ENCODE measurements around the gene MID1.

MID1 gene

DNA sequence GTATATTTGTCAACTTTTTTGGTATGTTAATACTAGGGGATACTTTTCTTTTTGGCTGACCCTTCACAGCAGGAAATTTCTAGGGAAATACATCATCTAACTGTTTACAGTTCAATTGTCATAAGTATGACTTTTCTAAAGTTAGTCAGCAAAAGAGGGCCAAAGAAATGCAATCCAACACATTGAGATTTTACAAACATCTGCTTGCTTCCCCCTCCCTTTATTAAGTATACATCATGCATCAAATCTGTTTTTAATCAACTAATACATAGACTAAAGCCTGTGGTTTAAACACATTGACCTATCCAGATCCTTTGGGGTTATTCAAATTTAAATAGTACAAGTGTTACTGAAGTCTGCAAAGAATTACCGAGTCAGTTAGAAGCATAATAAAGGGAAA, 93.9 kb downstream of the MID1 start:
- DNase-seq = no peak

DNA sequence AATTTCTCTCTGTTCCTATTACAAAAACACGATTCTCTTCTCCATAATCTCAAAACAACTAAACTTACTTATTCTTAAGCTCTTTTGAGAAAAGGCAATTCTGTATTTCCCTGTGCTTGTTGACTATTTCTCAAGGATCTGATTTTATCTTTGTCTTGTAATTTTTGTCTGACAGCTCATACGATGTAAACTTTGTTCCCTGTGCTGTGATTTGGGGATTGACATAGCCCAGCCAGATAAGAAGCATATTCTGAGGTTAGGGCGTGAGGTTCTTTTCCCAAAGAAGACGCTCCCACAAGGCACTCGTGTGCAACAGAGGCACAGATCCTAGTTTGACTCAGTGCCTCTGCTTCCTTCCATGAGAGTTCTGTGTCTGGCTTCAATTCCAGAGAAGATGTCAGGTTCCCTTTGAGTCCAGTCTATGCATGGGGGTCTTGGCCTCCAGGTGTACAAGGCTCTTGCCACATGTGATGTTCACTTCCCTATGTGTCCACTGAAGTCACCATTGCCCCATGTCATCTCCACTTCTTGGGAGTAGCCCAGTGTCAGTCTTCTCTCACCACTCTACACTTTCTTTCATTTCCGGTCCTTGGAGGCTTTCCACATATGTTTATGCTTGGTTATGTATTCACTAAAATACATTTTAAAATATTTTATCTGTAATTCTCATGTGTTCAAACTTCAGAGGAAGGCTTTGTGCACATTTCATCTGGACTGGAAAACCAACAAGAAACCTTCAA, 94.8 kb downstream of the MID1 start:
- no peak for DNase-seq

DNA sequence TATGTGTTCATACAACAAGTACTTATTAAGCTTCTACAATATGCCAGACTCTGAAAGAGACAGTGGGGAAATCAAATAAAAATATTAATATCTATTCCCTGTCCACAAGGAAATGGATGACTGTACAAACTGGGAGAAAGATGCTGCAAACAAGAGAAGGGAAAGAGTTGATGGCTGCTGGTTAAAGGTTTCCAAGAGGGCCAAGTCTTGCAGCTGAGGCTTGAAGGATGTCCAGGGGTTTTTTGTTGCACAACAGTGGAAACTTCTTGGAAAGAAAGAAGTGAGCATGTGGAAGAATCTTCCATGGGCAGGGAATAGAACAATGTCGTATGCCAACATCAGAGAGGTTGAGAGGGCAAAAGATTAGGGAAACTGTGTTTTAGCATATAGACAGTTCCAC, 95.8 kb downstream of the MID1 start:
- no peak for DNase-seq

DNA sequence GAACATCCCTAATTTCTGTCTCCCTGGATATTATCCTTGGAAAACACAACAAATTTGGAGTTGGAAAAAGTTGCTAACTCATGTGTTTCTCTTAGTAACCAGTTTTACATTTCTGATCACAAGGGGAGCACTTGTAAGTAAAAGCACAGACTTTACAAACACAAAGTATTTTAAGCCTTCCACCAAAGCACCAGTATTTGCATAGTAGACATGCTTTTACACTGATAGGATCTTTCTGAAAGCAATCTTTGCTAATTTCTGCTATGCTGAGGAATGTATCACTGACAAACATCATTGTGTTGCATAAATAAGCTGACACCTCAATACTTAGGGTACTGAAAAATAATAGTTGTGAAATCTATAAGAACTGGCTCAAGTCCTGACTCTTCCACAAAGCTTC, 100.6 kb downstream of the MID1 start:
- no peak for DNase-seq

DNA sequence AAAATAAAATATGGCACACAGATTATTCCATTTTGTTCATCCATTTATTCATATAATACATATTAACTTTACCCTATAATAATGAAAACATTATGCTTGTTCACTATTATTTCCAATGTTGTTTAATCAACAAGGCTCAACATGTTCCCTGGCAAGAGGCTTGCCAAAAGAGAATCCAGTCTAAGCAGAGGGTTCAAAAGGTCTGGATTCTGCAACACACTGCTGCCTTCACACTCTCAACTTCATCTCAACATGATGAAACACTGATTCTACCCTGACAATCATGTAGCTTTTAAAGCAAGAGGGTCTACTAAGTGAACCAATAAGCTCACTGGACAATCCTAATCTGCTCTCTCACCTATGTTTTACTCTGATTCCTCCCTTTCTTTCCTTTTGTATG, 101.1 kb downstream of the MID1 start:
- no peak for DNase-seq

DNA sequence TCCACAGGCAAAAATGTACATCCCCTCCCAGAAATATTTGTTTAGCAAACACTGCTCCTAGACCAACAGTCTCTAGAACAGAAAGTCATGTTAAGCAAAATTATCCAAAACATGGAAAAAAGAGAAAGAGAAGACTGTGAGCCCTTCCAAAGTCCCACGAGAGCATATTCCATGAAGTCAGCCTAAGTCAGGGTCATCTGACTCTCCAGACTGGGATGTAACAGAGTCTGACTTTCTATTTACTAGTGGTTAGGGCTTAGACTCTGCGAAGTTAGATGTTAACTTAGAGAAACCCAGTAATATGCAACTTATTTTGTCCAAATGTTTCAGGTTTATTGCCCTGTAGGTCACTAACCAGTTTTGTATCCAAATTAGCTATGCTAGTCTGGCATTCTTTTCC, 102.3 kb downstream of the MID1 start:
- DNase-seq = no peak

DNA sequence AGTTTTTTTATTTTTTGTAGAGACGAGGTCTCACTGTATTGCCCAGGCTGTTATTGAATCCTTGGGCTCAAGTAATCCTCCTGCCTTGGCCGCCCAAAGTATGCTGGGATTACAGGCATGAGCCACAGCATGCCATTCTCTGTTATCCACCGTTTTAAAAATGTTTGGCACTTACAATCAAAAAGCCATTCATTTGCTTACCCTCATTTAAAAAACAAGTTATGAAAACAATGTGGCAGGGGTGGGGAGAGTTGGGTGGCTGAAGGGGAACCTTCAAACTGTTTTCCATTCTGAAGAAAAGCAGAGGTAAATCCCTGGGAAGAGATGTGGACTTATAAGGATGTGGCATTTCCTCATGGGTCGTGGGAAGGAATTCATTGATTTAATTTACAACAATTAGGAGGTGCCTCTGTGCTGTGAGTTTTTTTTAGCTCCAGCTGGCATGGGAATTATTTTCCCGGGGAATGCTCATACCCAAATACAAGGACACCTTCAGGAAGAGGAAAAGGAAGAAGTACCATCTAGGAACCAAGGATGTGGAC, 103.5 kb downstream of the MID1 start:
- no peak for DNase-seq

DNA sequence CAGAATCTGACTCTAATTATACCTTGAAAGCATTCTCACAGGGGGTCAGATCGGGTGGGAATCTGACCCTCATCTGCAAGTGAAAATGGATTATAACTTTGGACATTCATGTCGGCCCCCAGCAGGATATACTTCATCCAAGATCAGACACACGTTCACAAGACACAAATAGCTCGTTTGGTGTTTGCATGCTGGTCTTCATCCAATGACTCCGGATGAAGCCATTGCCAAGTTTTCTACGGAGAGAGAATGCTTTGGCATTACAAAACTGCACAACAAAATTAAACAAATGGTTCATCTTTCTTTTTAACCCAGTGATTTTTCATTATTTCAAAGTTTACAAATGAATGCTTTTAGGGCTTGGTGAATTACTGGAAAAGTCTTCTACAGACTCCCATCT, 105.5 kb downstream of the MID1 start:
- no peak for DNase-seq

DNA sequence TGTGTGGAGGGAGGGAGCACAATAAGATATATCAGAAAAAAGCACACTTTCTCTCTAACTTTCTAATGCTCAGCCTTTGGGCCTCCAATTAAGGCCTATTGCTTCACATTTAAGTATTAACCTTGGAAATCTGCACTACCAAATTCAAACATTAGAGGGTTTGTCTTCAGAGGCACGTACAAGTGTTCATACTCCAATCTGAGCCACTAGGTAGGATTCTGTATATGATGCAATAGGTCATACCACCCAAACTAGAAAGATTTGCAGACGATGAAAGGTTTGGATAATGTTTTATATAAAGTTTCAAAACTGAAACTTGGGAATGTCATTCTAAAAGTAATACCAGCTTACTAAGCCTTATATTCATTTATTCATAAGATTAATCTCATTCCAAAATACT, 106.4 kb downstream of the MID1 start:
- no peak for DNase-seq

DNA sequence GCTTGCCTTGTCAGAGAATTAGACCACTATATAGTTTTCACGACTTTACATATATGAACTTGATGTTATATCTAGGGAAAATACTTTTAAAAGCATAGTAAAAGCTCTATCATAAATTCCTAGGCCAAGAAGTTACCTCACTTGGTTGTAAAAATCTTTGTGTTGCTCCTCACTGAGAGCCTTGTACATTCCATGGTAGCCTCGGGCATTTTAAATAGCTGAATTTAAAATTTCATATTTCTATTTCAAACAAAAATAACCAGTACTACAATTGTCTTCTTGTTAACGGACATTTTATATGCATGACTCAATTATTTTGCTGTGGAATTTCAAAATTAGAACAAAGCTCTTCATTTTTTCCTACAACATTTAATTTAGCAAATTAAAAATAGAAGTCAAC, 107.6 kb downstream of the MID1 start:
- DNase-seq = no peak

DNA sequence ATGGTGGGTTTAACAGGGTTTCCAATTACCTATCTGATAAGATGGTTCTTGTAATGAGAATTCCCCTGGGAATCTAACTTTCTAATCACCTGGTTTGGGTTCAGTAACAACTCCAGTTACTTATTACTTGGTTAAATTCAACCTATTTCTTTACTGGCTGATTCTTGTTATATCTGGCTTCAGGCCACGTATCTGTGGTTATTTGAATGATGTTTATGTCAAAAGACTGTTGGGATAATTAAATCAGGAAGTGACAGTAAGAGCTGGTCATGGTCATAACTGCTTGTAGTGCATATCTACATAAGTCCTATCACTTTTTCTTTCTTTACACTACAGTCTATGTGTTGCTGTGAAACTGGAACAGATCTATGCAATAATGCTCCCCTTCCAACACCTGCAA, 108.1 kb downstream of the MID1 start:
- no peak for DNase-seq

DNA sequence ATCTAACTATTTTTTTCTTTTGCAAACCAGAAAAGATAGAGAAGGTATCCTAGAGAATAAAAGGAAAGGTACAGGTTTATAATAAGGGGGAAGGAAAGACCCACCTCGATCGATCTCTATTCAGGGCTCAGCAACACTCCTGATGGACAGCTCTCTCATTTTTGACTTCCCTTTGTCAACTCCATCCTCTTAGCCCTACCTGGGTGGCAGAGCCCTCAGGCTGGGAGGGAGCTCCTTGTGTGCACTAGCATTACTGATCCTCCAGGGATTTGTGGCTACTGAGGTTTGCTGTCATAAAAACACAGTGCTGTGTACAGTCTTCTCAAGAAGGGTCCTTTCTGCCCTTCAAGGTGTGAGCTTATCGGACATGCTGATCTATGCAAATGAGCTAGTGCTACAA, 111.0 kb downstream of the MID1 start:
- no peak for DNase-seq

DNA sequence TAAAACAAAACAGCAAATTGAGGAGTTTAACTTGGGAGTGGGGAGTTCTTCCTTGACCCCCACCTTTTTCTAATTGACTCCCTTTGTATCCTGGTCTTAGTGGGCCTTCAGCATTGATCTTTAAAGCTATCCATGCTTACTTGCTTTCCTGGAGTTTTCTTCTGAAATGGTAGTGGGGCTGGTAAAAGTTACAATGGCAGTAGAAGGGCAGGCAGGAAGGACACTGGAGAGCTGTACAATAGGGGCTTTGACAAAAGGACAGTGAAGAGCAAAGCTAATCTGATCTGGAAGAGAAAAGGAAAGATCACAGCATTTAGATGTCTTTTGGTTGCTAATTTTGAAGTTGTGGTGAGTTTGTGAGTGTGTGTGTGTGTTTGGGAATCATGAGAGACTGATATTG, 111.5 kb downstream of the MID1 start:
- no peak for DNase-seq

DNA sequence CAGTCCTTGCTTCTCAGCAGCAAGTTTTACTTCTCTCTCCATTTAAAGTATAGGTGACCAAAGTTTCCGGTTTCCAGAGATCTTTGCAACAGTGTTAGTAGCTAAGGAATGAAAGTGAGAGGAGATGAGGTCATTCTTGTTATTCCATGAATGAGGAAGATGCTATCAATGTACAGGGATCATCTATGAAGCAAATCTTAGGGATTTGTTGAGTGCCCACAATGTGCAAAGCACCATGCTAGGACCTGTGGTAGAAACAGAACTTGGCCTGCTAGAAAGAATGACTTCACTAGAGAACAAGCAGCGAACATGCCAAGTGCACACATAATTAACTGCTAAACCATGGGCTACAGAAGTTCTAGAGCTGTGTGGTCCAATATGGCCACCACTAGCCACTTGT, 112.5 kb downstream of the MID1 start:
- DNase-seq = no peak

DNA sequence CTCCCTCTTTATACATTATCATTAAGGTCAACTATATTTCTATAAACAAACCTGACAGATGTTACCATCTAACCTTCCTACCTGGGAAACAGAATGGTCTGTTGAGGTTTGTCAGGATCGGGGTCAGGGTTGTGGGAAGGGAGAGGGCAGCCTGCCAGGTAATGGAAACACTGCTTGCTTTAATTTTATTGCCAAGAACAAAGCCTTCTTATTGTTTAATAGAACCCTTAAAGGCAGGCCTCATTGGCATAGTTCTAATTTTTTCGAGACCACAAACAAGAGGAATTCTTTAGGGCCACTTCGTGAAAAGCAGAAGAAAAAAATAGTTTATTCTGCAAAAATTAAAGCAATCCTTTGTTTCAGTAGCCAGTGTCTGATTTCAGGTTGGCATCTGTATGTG, 113.2 kb downstream of the MID1 start:
- DNase-seq = no peak

DNA sequence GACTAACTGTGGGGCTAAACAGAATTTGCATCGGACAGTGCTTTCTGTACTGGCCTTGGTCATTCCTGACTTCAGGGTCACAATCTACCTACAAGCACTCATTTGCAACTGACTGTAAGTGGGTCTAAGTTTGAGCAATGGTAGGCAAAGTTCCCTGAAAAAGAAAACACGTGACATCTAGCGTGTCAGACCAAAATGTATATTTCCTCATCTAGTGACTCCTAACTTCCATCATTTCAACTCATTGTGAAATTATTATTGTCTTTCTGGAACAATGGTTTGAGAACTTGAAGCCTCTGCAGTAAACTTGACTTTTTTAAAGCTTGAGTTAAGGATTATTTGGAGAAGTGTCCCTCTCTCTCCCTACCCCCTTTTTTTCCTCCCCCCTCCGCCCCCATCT, 113.6 kb downstream of the MID1 start:
- DNase-seq = no peak

DNA sequence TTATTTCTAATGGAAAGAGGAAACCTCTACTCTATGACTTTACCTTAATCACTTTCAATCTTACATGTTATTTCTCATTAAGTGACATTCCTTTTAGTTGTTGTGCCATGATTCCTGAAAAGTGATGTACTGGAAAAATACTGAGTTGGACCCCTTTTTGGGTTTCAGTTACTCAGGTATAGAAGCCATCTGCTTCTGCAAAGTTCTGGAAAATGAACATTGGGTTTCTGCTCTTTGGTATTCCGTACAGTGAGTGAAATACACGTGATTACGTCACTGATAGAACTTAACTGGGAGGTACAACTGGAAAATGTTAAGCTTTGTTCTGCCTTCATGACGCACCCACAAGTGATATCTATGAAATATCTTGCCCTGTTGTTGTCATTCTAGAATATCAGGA, 114.7 kb downstream of the MID1 start:
- no peak for DNase-seq

DNA sequence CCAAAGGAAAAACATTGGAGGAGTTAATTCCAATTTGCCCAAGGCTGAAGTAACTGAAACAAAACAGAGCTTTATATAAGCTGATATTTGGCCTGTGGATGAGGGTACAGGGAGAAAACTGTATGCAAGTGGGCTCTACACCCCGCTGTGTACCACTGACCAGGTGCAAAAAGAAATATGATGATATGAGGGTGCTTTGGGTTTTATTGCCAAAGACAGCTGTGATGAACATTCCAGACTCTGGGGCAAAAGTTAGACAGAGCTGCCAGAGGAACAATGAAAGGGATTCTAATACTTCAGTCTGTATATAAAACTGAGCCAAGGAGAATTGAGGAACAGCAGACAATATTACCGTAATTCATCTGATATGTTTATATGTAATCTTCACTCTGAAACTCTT, 117.4 kb downstream of the MID1 start:
- no peak for DNase-seq

DNA sequence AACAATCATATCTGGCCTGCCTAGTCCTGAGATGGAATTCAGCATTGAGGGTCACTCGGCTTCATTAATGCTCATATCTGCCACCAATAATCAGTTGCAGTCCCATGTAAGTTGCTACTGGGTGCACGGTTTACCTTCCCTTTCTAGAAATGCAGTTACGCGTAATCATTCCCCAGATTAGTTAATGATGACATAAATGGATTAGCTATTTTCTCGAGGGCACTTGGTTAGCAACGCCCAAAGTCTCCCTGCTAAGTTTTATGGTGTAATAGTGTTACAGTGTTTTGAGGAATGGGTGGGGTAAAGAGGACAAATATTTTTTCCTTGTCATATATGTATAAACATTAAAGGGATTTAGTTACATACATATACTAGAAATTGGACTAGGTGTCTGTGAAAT, 118.8 kb downstream of the MID1 start:
- no peak for DNase-seq

DNA sequence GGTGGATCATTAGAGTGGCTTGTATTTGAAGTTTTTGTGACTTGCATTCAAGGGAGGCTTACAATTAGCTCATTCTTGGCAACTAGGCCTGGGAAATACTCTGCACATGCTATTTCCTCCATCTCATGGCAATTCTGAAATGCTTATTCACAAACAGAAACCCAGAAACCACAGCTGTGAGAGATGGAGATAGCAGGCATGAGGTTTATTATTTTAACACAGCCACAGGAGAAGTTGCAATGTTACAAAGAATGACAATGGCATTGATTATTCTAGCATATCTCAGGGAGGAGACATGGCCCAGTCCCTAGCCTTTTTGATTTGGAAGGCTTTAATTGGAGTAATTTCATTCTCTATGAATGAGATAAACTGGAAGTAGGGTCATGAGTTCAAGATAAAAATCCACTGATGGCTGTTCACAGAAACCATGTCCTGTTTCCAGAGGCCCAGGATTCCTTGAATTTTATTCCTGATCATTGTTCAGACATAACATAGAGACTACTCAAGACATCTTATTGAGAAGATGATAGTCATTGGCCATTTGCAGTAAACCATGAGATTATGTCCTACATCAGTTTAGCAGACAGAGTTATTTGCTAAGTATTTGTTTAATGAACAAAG, 123.9 kb downstream of the MID1 start:
- peak; percentile 22 for DNase-seq

DNA sequence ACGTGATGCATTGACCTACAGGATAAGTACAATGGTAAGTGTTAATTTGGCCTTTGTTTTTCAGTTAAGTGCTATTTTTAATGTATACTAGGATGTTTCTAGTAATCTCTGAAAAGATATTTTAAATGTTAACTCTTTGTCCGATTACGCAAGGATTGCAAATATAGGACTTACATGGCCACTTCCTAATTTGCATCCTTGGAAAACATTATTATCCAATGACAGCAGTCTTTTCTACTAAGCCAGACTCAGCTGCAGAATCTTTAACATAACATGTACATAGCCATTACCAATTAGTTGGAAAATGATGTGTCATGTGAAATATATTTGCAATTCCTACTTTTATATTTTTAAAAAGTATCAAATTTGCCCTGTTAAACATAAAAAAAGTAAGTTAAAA, 124.7 kb downstream of the MID1 start:
- DNase-seq = no peak

DNA sequence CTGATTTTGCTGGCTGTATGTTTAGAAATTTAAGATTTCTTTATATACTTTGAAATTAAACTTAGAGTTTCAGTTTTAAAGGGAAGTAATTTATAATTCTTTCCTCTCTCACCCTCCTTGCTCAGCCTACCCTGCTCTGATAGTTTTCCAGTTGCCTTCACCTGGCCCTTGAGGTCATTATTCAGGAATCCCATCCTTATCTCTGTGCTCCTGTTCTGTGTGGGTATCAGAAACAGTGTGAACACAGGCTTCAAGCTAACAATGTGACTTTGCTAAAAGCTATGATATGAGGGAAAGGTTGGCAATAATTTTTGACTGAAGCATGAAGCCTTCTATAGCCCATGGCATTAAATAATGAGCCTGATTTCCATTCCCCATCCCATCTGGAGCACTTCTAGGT, 128.1 kb downstream of the MID1 start:
- no peak for DNase-seq

DNA sequence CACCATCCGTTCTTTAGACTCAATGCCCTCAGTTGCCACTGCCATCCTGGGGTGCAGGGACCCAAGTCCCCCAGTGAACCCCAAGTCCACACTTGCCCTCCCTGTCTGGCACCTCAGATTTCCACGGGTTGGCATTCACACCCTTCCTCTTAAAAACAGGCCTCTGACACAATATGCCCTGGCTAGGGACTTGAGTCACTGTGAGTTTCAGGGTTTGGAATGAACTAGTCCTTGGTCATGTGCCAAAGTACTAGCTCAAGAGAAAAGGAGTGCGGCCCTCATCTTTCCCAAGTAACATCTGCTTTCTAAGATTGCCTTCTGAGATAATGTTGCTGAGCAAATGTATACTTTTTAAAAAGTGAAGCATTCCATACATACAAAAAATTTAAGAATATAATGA, 134.0 kb downstream of the MID1 start:
- no peak for DNase-seq

DNA sequence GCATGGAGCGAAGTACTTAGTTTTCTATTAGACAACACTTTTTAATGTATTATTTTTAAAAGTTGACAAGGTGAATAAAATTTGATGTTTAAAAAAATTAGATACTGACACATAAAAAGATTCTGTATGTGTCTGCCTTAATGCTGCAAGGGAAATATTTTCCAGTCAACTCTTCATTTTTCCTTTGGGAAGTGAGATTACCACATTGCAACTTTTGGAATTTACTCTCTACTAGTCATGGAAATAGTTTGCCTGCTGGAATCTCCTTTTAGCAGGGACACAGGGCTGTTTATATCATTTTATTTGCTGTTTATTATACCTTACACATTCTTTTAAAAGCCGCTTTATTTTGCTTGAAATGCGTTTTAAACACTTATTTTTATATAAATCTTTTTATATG, 135.1 kb downstream of the MID1 start:
- no peak for DNase-seq

DNA sequence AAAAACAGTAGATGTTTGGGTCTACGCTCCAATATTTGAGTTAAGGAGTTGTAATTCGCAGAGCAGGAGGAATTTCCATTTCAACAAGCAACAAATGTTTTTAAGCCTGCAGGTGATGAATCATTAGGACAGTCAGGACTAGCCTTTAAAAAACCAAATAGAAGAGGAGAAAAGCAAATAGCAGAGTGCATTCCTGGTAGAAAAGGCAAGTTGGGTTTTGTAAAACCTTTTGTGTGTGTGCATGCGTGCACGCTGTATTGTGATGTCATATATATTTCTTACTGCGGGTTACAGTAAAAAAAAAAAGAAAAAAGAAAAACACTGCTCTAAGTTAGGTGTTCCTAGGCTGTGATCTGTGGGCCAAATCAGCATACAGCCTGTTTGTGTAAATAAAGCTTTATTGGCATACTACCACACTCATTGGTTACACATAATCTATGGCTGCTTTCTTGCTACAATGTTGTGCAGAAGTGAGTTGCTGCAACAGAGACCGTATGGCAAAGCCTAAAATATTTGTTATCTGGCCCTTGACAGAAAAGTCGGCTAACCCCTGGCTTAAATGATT, 135.6 kb downstream of the MID1 start:
- DNase-seq = no peak

Data from hematopoietic multipotent progenitor cell treated with erythropoietin and hydrocortisone succinate and interleukin-3 and kit ligand, for 6 days (in vitro differentiated cells).